Neural cell (in vitro differentiated cells): ENCODE measurements around the gene CHI3L1. TPM values are rescaled to one million over a fixed set of nuclear protein-coding genes. Genes with fewer than 3 reads are reported as not detected.

ENCODE experiments used
- H2AFZ ChIP-seq: fragments of 200-600, 300-800 bp; sonication (generic), shearing (Covaris generic); 2 replicates; pipeline ENCODE4 v1.6.0; 2014; ENCODE audit warnings: low read depth, mild to moderate bottlenecking, antibody characterized with exemption, low read length, moderate library complexity
- H3F3A ChIP-seq: fragments of 200-600 bp; shearing (Covaris generic); 2 replicates; pipeline ENCODE4 v1.6.1; 2016; ENCODE audit warnings: mild to moderate bottlenecking, moderate library complexity, mixed read lengths, antibody characterized with exemption, low read length; ENCODE audit not compliant: insufficient read depth, poor library complexity, severe bottlenecking
- H3K27ac ChIP-seq: fragments of 200-600, 300-800 bp; sonication (generic), shearing (Covaris generic); 2 replicates; pipeline ENCODE4 v1.5.1; 2014; ENCODE audit warnings: mild to moderate bottlenecking, low read length, moderate library complexity
- H3K27me3 ChIP-seq: fragments of 300-800, 200-600 bp; sonication (generic), shearing (Covaris generic); 2 replicates; pipeline ENCODE4 v1.6.0; 2014; ENCODE audit warnings: mild to moderate bottlenecking, low read depth, low read length, moderate library complexity; ENCODE audit not compliant: insufficient read depth
- H3K36me3 ChIP-seq: fragments of 300-800, 200-600 bp; sonication (generic), shearing (Covaris generic); 2 replicates; pipeline ENCODE4 v1.5.1; 2014; ENCODE audit warnings: mild to moderate bottlenecking, antibody characterized with exemption, low read length, moderate library complexity; ENCODE audit not compliant: insufficient read depth
- H3K4me2 ChIP-seq: fragments of 300-800, 200-600 bp; sonication (generic), shearing (Covaris generic); 2 replicates; pipeline ENCODE4 v1.6.0; 2014; ENCODE audit warnings: mild to moderate bottlenecking, low read length
- H3K4me3 ChIP-seq: fragments of 300-800, 200-600 bp; sonication (generic), shearing (Covaris generic); 2 replicates; pipeline ENCODE4 v1.5.1; 2014; ENCODE audit warnings: mild to moderate bottlenecking, low read length, moderate library complexity
- H3K79me2 ChIP-seq: fragments of 200-600 bp; shearing (Covaris generic); replicated peaks from 2 replicates; pipeline ENCODE4 v1.6.0; 2014; ENCODE audit warnings: mild to moderate bottlenecking, low read length, moderate library complexity; ENCODE audit not compliant: insufficient read depth
- H3K9ac ChIP-seq: fragments of 300-800, 200-600 bp; sonication (generic), shearing (Covaris generic); 2 replicates; pipeline ENCODE4 v1.6.1; 2016; ENCODE audit warnings: mild to moderate bottlenecking, low read length, mixed read lengths
- H3K9me2 ChIP-seq: fragments of 200-600 bp; shearing (Covaris generic); 2 replicates; pipeline ENCODE4 v1.6.1; 2016; ENCODE audit warnings: mild to moderate bottlenecking, low read length, mixed read lengths; ENCODE audit not compliant: insufficient read depth
- H3K9me3 ChIP-seq: fragments of 200-600, 300-800 bp; sonication (generic), shearing (Covaris generic); 2 replicates; pipeline ENCODE4 v1.6.1; 2016; ENCODE audit warnings: mild to moderate bottlenecking, mixed run types, low read length, moderate library complexity, mixed read lengths
- H4K20me1 ChIP-seq: fragments of 200-600 bp; shearing (Covaris generic); 2 replicates; pipeline ENCODE4 v1.6.1; 2016; ENCODE audit warnings: mild to moderate bottlenecking, mixed run types; ENCODE audit not compliant: insufficient read depth
- EP300 ChIP-seq: fragments of 450-650 bp; conservative IDR thresholded peaks from 2 replicates; pipeline ENCODE4 v1.6.1; 2014; ENCODE audit warnings: antibody characterized with exemption, mild to moderate bottlenecking, moderate library complexity; ENCODE audit not compliant: poor library complexity, severe bottlenecking
- EZH2 ChIP-seq: fragments of 200-600, 300-800 bp; shearing (Covaris generic), sonication (generic); IDR thresholded peaks from 2 replicates; pipeline ENCODE4 v1.6.1; 2014; ENCODE audit warnings: antibody characterized with exemption, low read length, borderline replicate concordance, mild to moderate bottlenecking; ENCODE audit not compliant: insufficient read depth, poor library complexity, severe bottlenecking
- MXI1 ChIP-seq: fragments of 450-650 bp; conservative IDR thresholded peaks from 2 replicates; pipeline ENCODE4 v1.6.1; 2014; ENCODE audit warnings: antibody characterized with exemption, mild to moderate bottlenecking; ENCODE audit not compliant: poor library complexity, severe bottlenecking
- POLR2AphosphoS5 ChIP-seq: IDR thresholded peaks from 2 replicates; pipeline ENCODE4 v1.6.1; 2012
- RAD21 ChIP-seq: fragments of 450-650 bp; conservative IDR thresholded peaks from 2 replicates; pipeline ENCODE4 v1.6.1; 2014; ENCODE audit warnings: antibody characterized with exemption, mild to moderate bottlenecking, moderate library complexity
- SMC3 ChIP-seq: fragments of 450-650 bp; conservative IDR thresholded peaks from 2 replicates; pipeline ENCODE4 v1.6.1; 2014; ENCODE audit warnings: antibody characterized with exemption, mild to moderate bottlenecking, moderate library complexity; ENCODE audit not compliant: poor library complexity
- TAF1 ChIP-seq: IDR thresholded peaks from 2 replicates; pipeline ENCODE4 v1.6.1; 2012; ENCODE audit warnings: low read depth
- polyA plus RNA-seq: library from polyadenylated mRNA; depleted of rRNA; stranded (reverse); fragments of >200 nt; gene quantifications from 2 replicates; pipeline ENCODE4 v1.2.3, GENCODE V29; 2014
- TF ChIP-seq, protein P1 (sequence below): IDR thresholded peaks from 2 replicates; pipeline ENCODE4 v1.6.1; 2012; ENCODE audit warnings: borderline replicate concordance
- TF ChIP-seq, protein P2 (sequence below): fragments of 450-650 bp; IDR thresholded peaks from 2 replicates; pipeline ENCODE4 v1.5.1; 2014; ENCODE audit warnings: antibody characterized with exemption, mild to moderate bottlenecking, moderate library complexity; ENCODE audit not compliant: poor library complexity, severe bottlenecking

CHI3L1 gene
- polyA plus RNA-seq, 1 donor from 2014 or later: not detected

DNA sequence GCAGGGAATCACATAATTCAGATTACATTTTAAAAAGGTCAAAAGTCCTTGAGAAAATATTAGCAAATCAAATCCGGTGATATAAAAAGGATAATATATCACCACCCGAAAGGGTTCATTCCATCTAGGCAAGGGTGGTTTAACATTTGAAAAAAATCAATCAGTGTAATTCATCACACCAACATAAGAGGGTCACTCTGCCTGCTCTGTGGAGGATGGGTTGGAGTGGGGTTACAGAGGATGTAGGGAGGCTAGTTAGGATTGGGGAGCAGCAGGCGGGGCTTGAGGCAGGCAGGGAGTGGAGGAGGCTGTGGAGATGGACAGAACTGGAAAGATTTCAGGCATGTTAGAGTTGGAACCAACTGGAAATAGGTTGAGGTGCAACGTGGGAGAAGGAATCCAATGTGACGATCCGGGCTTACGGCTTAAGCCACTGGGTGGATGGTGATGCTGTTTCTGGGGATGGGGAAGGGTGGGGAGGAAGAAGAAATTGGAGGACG is 46.5 kb downstream of the CHI3L1 start:
- Histone ChIP-seq H3K27me3 (no peaks in the 10 kb centered on the region), H3K4me3 (no peak overlapping the region), H3K9me2 (no peaks in the 10 kb centered on the region), H2AFZ (no peak overlapping the region), H3K9me3 (no peaks in the 10 kb centered on the region), H3K27ac (no peak overlapping the region), H3K79me2 (no peaks in the 10 kb centered on the region), H3K9ac (no peak overlapping the region), H3K36me3 (no peaks in the 10 kb centered on the region), H3F3A (no peaks in the 10 kb centered on the region), H4K20me1 (no peaks in the 10 kb centered on the region), H3K4me2 (no peak overlapping the region)
- TF ChIP-seq TAF1 (no peak), POLR2AphosphoS5 (no peak), EZH2 (no peak), MXI1 (no peak), EP300 (no peak), RAD21 (no peak), SMC3 (no peak)
- TF ChIP-seq, protein P1, sequence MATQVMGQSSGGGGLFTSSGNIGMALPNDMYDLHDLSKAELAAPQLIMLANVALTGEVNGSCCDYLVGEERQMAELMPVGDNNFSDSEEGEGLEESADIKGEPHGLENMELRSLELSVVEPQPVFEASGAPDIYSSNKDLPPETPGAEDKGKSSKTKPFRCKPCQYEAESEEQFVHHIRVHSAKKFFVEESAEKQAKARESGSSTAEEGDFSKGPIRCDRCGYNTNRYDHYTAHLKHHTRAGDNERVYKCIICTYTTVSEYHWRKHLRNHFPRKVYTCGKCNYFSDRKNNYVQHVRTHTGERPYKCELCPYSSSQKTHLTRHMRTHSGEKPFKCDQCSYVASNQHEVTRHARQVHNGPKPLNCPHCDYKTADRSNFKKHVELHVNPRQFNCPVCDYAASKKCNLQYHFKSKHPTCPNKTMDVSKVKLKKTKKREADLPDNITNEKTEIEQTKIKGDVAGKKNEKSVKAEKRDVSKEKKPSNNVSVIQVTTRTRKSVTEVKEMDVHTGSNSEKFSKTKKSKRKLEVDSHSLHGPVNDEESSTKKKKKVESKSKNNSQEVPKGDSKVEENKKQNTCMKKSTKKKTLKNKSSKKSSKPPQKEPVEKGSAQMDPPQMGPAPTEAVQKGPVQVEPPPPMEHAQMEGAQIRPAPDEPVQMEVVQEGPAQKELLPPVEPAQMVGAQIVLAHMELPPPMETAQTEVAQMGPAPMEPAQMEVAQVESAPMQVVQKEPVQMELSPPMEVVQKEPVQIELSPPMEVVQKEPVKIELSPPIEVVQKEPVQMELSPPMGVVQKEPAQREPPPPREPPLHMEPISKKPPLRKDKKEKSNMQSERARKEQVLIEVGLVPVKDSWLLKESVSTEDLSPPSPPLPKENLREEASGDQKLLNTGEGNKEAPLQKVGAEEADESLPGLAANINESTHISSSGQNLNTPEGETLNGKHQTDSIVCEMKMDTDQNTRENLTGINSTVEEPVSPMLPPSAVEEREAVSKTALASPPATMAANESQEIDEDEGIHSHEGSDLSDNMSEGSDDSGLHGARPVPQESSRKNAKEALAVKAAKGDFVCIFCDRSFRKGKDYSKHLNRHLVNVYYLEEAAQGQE: no peak
- TF ChIP-seq, protein P2, sequence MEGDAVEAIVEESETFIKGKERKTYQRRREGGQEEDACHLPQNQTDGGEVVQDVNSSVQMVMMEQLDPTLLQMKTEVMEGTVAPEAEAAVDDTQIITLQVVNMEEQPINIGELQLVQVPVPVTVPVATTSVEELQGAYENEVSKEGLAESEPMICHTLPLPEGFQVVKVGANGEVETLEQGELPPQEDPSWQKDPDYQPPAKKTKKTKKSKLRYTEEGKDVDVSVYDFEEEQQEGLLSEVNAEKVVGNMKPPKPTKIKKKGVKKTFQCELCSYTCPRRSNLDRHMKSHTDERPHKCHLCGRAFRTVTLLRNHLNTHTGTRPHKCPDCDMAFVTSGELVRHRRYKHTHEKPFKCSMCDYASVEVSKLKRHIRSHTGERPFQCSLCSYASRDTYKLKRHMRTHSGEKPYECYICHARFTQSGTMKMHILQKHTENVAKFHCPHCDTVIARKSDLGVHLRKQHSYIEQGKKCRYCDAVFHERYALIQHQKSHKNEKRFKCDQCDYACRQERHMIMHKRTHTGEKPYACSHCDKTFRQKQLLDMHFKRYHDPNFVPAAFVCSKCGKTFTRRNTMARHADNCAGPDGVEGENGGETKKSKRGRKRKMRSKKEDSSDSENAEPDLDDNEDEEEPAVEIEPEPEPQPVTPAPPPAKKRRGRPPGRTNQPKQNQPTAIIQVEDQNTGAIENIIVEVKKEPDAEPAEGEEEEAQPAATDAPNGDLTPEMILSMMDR: no peak

DNA sequence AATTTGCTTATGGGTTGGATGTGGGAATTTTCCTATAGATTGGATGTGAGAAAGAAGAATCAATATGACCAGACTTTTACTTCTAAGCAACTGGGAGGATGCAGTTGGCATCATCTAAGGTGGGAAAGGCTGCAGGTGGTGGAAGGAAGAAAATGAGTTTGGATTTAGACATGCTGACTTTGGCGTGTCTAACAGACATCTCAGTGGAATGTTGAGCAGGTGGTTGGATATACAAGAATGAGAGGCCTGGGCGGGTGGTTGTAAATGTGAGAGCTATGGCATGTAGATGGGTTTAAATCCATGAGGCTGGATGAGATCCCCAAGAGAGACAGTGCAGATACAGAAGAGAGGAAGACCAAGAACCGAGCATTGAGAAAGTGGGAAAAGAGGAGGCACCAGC is 48.4 kb downstream of the CHI3L1 start:
- Histone ChIP-seq H3K27me3 (no peaks in the 10 kb centered on the region), H3K9me2 (no peaks in the 10 kb centered on the region), H3K9ac (no peak overlapping the region), H3K27ac (no peak overlapping the region), H2AFZ (no peak overlapping the region), H3K4me2 (no peak overlapping the region), H4K20me1 (no peaks in the 10 kb centered on the region), H3K79me2 (no peaks in the 10 kb centered on the region), H3K4me3 (no peak overlapping the region), H3F3A (no peaks in the 10 kb centered on the region), H3K9me3 (no peaks in the 10 kb centered on the region), H3K36me3 (no peaks in the 10 kb centered on the region)
- TF ChIP-seq MXI1: no peak
- no peak for TF ChIP-seq TAF1
- no peak for TF ChIP-seq SMC3
- no peak for TF ChIP-seq POLR2AphosphoS5
- no peak for TF ChIP-seq EP300
- TF ChIP-seq, protein P1: no peak
- TF ChIP-seq RAD21: no peak
